G401.6 (cell line): Measurements from ENCODE around the gene MINK1.

ENCODE experiments used
- FAIRE-seq: peaks from 2 replicates; lab custom pipeline; 2012; peaks lifted over from hg19 to GRCh38; lab: Jason Lieb, UNC

Gene MINK1

DNA sequence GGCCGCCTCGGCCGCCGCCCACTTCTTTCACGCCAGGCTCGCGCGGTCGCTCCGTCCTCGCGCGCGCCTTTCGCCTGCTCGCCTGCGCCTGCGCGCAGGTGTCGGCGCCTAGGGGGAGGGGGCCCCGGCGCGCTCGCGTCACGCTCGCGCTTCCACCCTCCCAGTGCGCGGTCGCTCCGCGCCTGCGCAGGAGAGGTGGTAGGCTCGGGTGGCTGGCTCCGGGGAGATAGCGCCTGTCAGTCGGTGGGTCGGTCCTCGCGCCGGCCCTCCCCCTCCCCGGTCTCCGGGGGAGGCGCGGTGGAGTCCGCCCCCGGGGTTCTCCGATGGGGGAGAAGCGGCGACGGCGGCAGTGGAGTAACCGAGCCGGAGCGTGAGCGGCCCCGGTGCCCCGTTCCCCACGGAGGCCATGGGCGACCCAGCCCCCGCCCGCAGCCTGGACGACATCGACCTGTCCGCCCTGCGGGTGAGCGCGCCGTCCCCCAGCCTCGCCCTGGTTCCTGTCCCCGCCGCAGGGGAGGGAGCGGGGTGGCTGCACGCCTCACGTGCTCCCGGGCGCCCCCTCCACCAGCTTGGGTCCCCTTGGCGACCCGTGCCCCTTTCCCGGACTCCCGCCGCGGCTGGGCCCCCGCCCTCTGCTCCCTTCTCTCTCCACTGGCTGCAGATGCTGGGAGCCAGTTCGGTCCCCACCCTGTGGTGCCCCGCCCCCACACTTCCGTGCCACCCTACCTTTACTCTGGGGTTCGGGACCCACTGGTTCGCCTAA lies at the start of gene MINK1:
TSS of gene MINK1 (plus strand) at position 163 of the 763 bp plus-strand sequence. CDS start at position 407, 244 bp downstream.
- no peak for FAIRE-seq

DNA sequence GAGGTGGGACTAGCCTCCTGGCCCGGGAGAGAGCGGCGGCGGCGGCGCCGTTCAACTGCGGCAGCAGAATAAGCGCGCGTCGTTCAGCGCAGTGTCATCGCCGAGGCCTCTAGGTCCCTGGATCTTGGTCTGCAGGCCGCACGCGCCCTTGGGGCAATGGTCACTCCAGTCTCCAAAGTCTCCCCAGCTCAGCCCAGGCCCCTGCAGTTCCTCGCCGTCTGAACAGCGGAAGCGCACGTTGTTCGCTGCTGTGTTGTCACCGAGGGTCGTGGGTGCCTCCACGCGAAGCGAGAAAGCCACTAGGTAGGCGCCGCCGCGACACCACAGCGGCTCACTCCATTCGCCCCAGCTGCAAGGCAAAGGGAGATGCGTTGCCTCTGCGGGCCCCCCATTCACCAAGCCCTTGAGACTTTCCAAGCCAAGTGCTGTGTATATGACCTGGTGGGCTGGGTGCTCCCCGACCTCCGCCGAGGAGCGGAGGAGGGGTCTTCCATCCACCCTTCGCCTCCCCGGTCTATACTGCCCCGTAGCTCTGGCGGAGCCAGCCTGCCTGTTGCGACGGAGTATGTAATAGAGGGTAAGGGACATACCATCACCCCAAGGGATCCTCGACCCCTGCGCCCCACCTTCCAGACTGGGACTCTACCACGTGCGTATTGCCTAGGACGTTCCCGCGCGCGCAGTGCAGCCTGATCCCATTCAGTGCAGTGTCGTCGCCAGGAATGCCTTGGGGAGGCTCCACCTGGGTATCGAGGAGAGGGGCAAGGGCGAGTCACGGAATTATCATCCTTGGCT lies 47.6 kb upstream of the MINK1 start:
- no peak for FAIRE-seq

DNA sequence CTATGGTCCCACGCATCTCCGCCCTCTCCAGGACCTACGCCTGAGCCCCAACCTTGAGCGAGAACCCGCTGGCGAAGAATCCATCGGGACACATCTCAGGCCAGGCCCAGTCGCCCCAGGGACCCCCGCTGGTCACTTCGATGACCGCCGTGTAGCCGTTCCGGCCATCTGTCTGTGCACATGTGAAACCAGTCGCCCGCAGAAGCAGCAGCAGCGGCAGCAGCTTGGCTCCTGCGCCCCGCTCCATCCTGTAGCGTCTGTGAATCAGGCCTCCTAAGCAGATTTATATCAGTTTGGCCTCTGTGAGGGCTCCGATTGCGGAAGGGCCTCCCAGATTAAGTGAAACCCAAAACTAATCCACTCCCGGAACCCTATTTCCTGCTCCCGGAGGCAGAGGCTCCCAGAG lies 47.0 kb upstream of the MINK1 start, which contains the start of gene VMO1:
TSS of gene VMO1 (minus strand) at position 259 of the 406 bp plus-strand sequence. CDS start at position 247, 12 bp downstream.
- no peak for FAIRE-seq

GRCh38 chr17:4786516-4786915 lies 46.6 kb upstream of the MINK1 start:
- FAIRE-seq: no peak

GRCh38 chr17:4788159-4788806 lies 44.9 kb upstream of the MINK1 start:
- FAIRE-seq: no peak

- FAIRE-seq: no peak
Measured at GRCh38 chr17:4788807-4789700, 44.1 kb upstream of the MINK1 start, which contains the start of gene GLTPD2. TSS of gene GLTPD2 (plus strand) at chr17:4788964. CDS start at chr17:4789012, 48 bp downstream.

GRCh38 chr17:4789701-4789950 lies 43.5 kb upstream of the MINK1 start:
- FAIRE-seq: no peak

DNA sequence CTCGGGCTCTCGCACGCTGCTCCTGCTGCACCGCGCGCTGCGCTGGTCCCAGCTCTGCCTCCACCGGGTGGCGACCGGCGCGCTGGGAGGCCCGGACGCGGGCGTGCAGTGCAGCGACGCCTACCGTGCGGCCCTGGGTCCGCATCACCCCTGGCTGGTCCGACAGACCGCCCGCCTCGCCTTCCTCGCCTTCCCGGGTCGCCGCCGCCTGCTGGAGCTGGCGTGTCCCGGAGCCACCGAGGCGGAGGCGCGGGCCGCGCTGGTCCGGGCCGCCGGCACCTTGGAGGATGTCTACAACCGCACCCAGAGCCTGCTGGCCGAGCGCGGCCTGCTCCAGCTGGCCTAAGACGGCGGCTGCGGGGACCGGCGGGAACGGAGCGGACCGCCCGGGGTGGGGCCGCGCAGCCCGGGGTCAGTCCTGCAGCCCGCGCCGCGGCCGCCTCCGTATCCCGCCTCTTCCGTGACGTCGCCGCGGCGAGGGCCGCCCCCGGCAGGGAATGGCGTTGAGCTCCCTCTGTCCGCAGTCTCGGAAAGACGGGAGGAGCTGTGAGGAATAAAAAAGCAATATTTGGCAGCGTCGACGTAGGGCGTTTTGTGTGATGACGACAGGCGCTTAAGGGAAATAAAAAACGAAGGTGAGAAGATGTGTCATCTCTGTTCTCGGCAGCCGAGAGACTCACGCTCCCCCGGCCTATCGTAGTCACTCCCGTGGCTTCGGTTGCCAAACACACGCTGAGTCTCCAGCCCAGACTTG lies 43.0 kb upstream of the MINK1 start:
- no peak for FAIRE-seq

DNA sequence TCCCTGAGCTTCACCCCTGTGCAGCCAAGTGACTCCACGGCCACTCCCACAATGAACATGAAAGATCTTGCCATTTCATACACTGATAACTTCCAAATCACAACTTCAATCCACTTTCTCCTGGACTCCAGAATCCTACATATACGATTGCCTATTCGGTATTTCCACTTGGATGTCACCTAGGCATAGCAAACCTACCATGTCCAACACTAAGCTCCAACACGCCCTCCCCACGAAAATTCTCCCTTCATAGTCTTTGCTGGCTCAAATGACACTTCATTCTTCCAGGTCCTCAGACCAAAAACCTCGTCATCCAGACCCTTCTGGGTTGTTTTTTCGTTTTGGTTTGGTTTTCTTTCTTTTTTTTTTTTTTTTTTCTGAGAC lies 42.4 kb upstream of the MINK1 start:
- no peak for FAIRE-seq

DNA sequence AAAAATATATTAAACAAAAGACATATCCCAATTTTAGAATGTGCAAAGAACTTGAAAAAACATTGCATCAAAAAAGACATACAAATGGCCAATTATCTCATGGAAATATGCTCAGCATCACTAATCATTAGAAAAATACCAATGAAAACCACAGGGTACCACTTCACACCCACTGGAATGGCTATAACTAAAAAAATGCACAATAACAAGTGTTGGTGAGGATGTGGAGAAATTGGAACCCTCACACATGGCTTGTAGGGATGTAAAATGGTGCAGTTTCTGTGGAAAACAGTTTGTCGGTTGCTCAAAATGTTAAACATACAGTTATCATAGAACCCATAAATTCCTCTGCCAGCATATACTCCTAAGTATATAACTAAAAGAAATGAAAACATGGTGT lies 38.0 kb upstream of the MINK1 start:
- FAIRE-seq: no peak

DNA sequence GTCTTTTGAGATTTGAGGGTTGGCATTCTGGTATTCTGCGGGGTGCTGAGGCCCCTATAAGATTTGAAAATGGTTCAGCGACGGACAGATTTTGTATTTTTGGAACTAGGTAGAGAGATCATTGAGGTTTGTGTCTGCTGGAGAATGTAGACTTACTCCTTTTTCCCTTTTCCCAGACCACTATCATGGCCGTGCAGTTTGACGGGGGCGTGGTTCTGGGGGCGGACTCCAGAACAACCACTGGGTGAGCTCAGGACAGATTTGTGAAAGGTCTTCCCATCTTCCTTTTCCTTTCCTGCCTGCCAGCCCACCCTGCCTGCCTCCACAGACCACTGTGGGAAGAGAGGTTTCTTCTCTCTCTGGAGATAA lies 36.6 kb upstream of the MINK1 start:
- peak; percentile 69 for FAIRE-seq

DNA sequence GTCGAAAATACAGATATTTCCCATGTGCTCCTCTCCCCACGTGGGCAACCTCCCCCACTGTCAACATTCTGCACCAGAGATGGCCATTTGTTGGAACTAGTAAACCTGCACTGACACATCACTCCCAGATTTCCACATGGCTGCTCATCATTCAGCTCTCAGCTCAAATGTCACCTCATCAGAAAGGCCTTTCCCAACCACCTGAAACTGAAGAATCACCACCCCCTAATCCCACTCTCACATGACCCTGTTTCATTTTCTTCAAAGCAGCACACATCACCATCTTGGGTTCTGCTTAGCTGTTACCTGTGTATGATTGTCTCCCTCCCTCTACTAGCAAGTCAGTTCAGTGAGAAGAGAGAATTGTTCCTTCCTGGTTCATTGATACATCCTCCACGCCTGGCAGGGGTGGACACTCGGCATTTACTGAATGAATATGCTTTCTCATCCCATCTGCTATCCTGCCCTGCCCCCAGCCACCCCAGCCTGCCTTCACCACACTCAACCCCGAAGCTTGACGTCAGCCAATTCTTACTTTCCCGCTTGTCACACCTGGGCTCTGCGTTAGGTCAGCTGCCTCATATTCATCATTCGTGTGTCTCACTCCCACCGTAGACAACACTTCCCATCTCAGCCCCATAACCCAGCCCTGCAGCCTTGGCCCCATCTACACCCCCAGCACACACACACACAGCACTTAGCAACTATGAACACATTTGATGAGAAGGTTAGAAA lies 32.5 kb upstream of the MINK1 start:
- no peak for FAIRE-seq

DNA sequence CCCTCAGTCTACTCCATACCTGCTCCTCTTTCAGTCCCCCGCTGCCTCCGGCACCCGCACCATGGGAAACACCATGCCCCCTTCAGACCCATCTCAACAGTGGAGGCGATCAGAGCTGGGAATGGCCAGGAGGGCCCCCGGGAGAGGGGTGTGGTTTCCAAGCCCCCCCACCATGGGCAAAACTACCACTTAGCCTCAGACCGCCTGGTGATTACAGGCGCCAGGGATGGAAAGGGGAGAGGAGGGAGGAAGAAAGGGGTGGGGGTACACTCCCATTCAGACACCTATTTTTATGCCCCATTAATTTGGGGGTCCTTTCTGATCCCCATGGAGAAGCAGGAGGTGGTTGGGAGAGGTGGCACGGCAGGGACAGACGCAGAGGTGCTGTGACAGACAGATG lies 30.9 kb upstream of the MINK1 start, which contains the start of gene C17orf114:
TSS of gene C17orf114 (minus strand) at position 101 of the 400 bp plus-strand sequence.
- FAIRE-seq: no peak

GRCh38 chr17:4806456-4806776 lies 26.7 kb upstream of the MINK1 start:
- FAIRE-seq: no peak

GRCh38 chr17:4806777-4807604 lies 26.1 kb upstream of the MINK1 start, which contains the start of gene PLD2:
TSS of gene PLD2 (plus strand) at chr17:4807152. CDS start at chr17:4807773, 621 bp downstream.
- no peak for FAIRE-seq

- no peak for FAIRE-seq
Measured at GRCh38 chr17:4807605-4808377, 25.3 kb upstream of the MINK1 start.

DNA sequence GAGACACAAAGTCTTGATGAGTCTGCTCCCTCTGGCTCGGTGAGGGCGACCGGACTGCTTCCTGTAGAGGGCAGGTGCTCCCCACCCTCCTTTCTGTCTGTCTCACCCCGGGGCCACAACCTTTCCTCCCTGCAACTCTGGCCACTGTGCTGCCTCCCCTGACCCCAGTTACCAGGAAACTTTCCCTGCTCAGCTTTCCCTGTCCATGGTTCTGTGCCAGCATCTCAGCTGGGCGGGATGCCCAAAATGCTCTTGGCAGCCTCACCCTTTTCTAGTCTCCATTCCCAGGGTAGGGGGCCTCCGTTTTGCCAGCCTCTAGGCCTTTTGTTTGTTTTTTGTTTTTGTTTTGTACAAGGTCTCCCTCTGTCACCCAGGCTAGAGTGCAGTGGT lies 24.8 kb upstream of the MINK1 start:
- no peak for FAIRE-seq

DNA sequence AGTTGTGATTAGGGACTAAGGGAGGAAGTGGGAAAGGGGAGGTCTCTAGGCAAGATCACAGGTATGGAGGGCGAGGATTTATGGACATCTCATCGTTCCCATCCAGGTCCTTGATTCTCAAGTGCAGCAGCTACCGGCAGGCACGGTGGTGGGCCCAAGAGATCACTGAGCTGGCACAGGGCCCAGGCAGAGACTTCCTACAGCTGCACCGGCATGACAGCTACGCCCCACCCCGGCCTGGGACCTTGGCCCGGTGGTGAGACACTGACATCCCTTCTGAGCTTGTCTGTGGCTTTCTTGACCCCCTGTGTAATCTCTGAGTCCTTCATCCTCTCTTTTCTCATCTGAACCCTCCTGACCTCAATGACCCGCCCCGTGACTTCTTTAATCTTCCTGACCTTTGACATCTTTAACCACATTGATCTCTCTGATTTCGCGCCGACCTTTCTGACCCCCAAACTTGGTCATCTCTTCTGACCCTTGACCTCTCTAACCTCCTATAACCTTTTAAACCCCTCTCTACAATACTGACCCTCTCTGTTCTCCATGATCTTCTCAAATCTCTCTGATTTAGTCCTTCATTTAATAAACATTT lies 22.3 kb upstream of the MINK1 start:
- FAIRE-seq: no peak

DNA sequence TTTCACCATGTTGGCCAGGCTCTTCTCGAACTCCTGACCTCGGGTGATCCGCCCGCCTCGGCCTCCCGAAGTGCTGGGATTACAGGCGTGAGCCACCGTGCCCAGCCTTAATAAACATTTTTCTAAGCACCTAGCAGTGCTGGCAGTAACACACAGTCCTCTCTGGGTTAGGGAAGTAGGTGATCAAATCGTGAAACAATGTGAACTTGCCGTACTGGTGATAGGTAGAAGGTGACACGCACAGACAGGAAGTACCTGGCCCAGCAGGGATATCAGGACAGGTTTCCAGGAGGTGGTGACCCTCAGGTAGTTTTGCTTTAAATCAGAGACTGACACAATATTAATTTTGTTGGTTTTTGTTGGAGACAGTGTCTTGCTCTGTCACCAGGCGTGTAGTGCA lies 21.7 kb upstream of the MINK1 start:
- no peak for FAIRE-seq
